Astrocyte (in vitro differentiated cells and primary cell): ENCODE data around the gene GFOD1.

Experiments used
- EZH2 ChIP-seq: IDR thresholded peaks from 2 replicates; pipeline ENCODE4 v1.6.1; 2012; ENCODE audit warnings: mild to moderate bottlenecking, low read length, inconsistent platforms; ENCODE audit not compliant: insufficient read depth
- TF ChIP-seq, protein P1 (sequence below): IDR thresholded peaks from 2 replicates; pipeline ENCODE4 v1.5.1; 2011; ENCODE audit warnings: low read depth, mild to moderate bottlenecking, inconsistent platforms, low read length, moderate library complexity; ENCODE audit not compliant: insufficient read depth

DNA sequence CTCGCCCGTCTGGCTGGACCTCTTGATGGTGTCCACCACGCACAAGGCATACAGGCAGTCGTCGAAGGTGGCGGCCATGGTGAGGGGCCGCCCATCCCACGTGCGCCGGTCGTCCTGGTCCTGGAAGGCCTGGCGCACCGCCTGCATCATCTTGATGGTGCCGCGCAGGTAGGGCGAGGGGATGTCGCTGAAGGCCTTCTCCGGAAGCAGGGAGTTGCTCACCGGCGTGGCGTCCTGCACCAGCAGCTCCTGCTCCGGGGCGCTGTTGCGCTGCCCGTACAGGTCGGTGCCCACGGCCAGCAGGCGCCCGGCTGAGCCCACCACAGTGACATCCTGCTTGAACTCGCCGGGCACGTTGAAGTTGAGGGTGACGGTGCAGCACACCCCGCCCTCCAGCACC lies 122.6 kb downstream of the GFOD1 start:
- TF ChIP-seq, protein P1, sequence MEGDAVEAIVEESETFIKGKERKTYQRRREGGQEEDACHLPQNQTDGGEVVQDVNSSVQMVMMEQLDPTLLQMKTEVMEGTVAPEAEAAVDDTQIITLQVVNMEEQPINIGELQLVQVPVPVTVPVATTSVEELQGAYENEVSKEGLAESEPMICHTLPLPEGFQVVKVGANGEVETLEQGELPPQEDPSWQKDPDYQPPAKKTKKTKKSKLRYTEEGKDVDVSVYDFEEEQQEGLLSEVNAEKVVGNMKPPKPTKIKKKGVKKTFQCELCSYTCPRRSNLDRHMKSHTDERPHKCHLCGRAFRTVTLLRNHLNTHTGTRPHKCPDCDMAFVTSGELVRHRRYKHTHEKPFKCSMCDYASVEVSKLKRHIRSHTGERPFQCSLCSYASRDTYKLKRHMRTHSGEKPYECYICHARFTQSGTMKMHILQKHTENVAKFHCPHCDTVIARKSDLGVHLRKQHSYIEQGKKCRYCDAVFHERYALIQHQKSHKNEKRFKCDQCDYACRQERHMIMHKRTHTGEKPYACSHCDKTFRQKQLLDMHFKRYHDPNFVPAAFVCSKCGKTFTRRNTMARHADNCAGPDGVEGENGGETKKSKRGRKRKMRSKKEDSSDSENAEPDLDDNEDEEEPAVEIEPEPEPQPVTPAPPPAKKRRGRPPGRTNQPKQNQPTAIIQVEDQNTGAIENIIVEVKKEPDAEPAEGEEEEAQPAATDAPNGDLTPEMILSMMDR = no peak
- no peak for TF ChIP-seq EZH2
